Measurements from ENCODE around the gene FKBP4. TPM values are rescaled to one million over a fixed set of nuclear protein-coding genes. Genes with fewer than 3 reads are reported as not detected.

The FKBP4 gene
- total RNA-seq, 1 donor, result 51.8 TPM

DNA sequence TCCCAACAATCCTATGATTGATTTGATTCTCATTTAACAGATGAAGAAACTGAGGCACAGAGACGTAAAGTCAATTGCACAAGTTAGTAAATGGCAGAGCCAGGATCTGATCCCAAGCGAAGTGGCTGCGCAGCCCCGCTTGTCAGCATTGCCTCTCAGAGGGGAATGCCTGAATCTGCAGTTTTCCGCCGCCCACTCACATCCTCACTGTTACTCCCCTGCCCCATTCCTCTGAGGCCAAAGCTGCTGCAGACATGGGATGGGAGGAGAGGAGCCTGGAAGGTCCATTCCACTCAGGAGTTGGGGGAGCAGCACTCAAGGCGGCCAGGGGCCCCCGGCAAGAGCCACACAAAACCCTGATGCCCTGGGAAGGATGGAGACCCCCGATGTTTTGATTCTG lies 39.0 kb downstream of the FKBP4 start:
- H3K4me3 ChIP-seq (ENCODE audit: low read depth, low read length), result no peak overlapping the region
- DNase-seq (ENCODE audit: low read depth), result no peak
- TF ChIP-seq, protein P1, sequence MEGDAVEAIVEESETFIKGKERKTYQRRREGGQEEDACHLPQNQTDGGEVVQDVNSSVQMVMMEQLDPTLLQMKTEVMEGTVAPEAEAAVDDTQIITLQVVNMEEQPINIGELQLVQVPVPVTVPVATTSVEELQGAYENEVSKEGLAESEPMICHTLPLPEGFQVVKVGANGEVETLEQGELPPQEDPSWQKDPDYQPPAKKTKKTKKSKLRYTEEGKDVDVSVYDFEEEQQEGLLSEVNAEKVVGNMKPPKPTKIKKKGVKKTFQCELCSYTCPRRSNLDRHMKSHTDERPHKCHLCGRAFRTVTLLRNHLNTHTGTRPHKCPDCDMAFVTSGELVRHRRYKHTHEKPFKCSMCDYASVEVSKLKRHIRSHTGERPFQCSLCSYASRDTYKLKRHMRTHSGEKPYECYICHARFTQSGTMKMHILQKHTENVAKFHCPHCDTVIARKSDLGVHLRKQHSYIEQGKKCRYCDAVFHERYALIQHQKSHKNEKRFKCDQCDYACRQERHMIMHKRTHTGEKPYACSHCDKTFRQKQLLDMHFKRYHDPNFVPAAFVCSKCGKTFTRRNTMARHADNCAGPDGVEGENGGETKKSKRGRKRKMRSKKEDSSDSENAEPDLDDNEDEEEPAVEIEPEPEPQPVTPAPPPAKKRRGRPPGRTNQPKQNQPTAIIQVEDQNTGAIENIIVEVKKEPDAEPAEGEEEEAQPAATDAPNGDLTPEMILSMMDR (IDR thresholded peaks at IDR 0.05; ENCODE audit: insufficient read depth, low read depth, low read length), result no peak

GRCh38 chr12:2834581-2835491 lies 40.1 kb downstream of the FKBP4 start, which contains the start of gene NRIP2:
NRIP2 (minus strand) TSS chr12:2835035; CDS start chr12:2834983, 52 bp downstream.
- peak; percentile 76 for DNase-seq (ENCODE audit: low read depth)
- TF ChIP-seq, protein P1 (IDR thresholded peaks at IDR 0.05; ENCODE audit: insufficient read depth, low read depth, low read length), result peak; percentile 22
- H3K4me3 ChIP-seq (ENCODE audit: low read depth, low read length), result no peak within 1 kb of the TSS

GRCh38 chr12:2835691-2836403 lies 41.1 kb downstream of the FKBP4 start:
- no peak for DNase-seq (ENCODE audit: low read depth)
- TF ChIP-seq, protein P1 (IDR thresholded peaks at IDR 0.05; ENCODE audit: insufficient read depth, low read depth, low read length), result no peak
- no peak overlapping the region for H3K4me3 ChIP-seq (ENCODE audit: low read depth, low read length)

DNA sequence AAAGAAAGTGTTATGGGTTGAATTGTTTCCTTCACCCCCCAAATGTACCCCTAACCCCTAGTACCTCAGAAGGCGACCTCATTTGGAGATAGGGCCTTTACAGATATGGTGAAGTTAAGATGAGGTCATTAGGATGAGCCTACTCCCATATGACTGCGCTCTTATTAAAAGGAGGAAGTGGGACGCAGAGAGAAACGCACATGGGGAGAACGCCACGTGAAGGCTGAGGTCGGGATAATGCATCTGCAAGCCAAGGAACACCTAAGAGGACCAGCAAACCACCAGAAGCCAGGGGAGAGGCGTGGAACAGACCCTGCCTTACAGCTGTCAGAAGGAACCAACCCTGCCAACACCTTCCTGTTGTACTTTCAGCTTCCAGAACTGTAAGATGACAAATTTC lies 41.8 kb downstream of the FKBP4 start:
- TF ChIP-seq, protein P1 (IDR thresholded peaks at IDR 0.05; ENCODE audit: insufficient read depth, low read depth, low read length), result no peak
- H3K4me3 ChIP-seq (ENCODE audit: low read depth, low read length), result no peak overlapping the region

DNA sequence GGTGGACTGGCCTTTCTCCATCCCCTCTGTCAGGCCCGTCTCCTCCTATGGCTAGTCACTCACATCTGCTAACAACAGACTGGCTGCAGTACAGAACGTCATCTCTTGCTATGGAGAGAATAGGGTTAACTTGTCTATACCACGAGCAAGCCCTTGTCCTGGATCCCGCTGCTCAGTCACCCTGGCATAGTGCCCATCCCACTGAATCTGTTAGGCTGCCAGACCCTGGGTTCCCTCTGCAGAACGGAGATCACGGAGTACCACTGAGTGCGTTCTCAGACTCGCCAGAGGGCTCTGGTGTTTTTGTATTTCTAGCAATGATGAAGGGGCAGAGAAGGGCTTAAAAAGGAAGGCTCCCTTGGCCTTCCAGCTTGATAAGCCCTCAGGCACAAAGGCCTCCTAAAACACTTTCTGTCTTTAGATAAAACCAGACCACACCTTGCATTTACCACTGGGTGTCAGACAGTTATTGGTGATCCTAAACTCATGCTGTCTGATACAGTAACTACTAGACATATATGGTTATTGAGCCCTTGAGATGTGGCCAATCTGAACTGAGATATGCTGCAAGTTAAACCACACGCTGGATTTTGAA lies 46.4 kb downstream of the FKBP4 start:
- DNase-seq (ENCODE audit: low read depth), result no peak
- no peak overlapping the region for H3K4me3 ChIP-seq (ENCODE audit: low read depth, low read length)
- TF ChIP-seq, protein P1 (IDR thresholded peaks at IDR 0.05; ENCODE audit: insufficient read depth, low read depth, low read length), result no peak

More for the DNA sequence above, 41.8 kb downstream of the FKBP4 start:
- DNase-seq (ENCODE audit: low read depth), result no peak

DNA sequence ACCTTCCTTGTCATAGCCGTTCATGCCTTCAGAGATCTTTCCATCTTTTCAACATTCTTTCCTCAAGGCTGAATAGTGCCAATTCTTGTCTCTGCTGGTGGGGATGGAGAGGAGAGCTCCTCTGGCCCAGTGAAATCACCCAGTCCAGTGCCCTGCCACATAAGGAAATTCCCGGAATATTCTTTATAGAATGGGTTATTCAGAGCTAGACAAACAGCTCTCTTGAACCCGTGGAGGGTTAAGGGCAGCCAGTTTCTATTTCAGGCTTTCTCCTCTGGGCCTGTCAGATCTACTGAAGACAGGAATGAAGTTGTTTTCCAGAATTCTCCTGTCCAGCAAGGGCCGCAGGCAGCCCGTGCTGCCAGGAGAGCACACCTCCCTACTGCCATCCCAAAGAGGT lies 48.2 kb downstream of the FKBP4 start:
- TF ChIP-seq, protein P1 (IDR thresholded peaks at IDR 0.05; ENCODE audit: insufficient read depth, low read depth, low read length), result no peak
- H3K4me3 ChIP-seq (ENCODE audit: low read depth, low read length), result no peak overlapping the region
- no peak for DNase-seq (ENCODE audit: low read depth)

All from fibroblast of villous mesenchyme (primary cell).